ENCODE measurements around the gene EGLN1.

The EGLN1 gene

GRCh38 chr1:231334952-231335351 is 87.1 kb downstream of the EGLN1 start:
- TF ChIP-seq MAX (IDR thresholded peaks at IDR 0.05): no peak
- no peak for TF ChIP-seq RAD21 (IDR thresholded peaks at IDR 0.05; ENCODE audit: low read depth)
- TF ChIP-seq ZBTB7A (IDR thresholded peaks at IDR 0.05; ENCODE audit: low read depth): no peak
- TF ChIP-seq TEAD4 (IDR thresholded peaks at IDR 0.05): no peak

GRCh38 chr1:231334079-231334666 is 87.9 kb downstream of the EGLN1 start:
- no peak for TF ChIP-seq CEBPB (IDR thresholded peaks at IDR 0.05)
- TF ChIP-seq ZBTB7A (IDR thresholded peaks at IDR 0.05; ENCODE audit: low read depth): no peak
- no peak for TF ChIP-seq TAF1 (IDR thresholded peaks at IDR 0.05; ENCODE audit: low read depth)
- TF ChIP-seq FOXM1 (IDR thresholded peaks at IDR 0.05; ENCODE audit: borderline replicate concordance, low read depth): no peak
- TF ChIP-seq TEAD4 (IDR thresholded peaks at IDR 0.05): no peak
- TF ChIP-seq NFIC (IDR thresholded peaks at IDR 0.05): no peak
- TF ChIP-seq YY1 (IDR thresholded peaks at IDR 0.05; ENCODE audit: low read depth): no peak
- no peak for TF ChIP-seq REST (IDR thresholded peaks at IDR 0.05; ENCODE audit: low read depth)
- no peak for TF ChIP-seq RAD21 (IDR thresholded peaks at IDR 0.05; ENCODE audit: low read depth)
- no peak for TF ChIP-seq EGR1 (IDR thresholded peaks at IDR 0.05)
- TF ChIP-seq USF1 (IDR thresholded peaks at IDR 0.05): no peak
- TF ChIP-seq TCF12 (IDR thresholded peaks at IDR 0.05; ENCODE audit: low read depth): no peak
- no peak for TF ChIP-seq EP300 (IDR thresholded peaks at IDR 0.05; ENCODE audit: borderline replicate concordance)
- no peak for TF ChIP-seq CREB1 (IDR thresholded peaks at IDR 0.05; ENCODE audit: low read depth)
- TF ChIP-seq MAX (IDR thresholded peaks at IDR 0.05): no peak

GRCh38 chr1:231332761-231333160 is 89.3 kb downstream of the EGLN1 start:
- TF ChIP-seq NFIC (IDR thresholded peaks at IDR 0.05) (no peak), RAD21 (IDR thresholded peaks at IDR 0.05; ENCODE audit: low read depth) (no peak), ZBTB7A (IDR thresholded peaks at IDR 0.05; ENCODE audit: low read depth) (no peak), TAF1 (IDR thresholded peaks at IDR 0.05; ENCODE audit: low read depth) (no peak), TCF12 (IDR thresholded peaks at IDR 0.05; ENCODE audit: low read depth) (no peak), FOXM1 (IDR thresholded peaks at IDR 0.05; ENCODE audit: borderline replicate concordance, low read depth) (no peak), EP300 (IDR thresholded peaks at IDR 0.05; ENCODE audit: borderline replicate concordance) (no peak), YY1 (IDR thresholded peaks at IDR 0.05; ENCODE audit: low read depth) (no peak), CREB1 (IDR thresholded peaks at IDR 0.05; ENCODE audit: low read depth) (no peak), REST (IDR thresholded peaks at IDR 0.05; ENCODE audit: low read depth) (no peak), MAX (IDR thresholded peaks at IDR 0.05) (no peak), CEBPB (IDR thresholded peaks at IDR 0.05) (no peak)

- TF ChIP-seq TAF1 (IDR thresholded peaks at IDR 0.05; ENCODE audit: low read depth) (no peak), EGR1 (IDR thresholded peaks at IDR 0.05) (no peak), MAX (IDR thresholded peaks at IDR 0.05) (no peak), YY1 (IDR thresholded peaks at IDR 0.05; ENCODE audit: low read depth) (no peak), RAD21 (IDR thresholded peaks at IDR 0.05; ENCODE audit: low read depth) (no peak), REST (IDR thresholded peaks at IDR 0.05; ENCODE audit: low read depth) (no peak), FOXM1 (IDR thresholded peaks at IDR 0.05; ENCODE audit: borderline replicate concordance, low read depth) (no peak), ZBTB7A (IDR thresholded peaks at IDR 0.05; ENCODE audit: low read depth) (no peak), USF1 (IDR thresholded peaks at IDR 0.05) (no peak), EP300 (IDR thresholded peaks at IDR 0.05; ENCODE audit: borderline replicate concordance) (no peak), CEBPB (IDR thresholded peaks at IDR 0.05) (no peak), TEAD4 (IDR thresholded peaks at IDR 0.05) (no peak)
Measured at GRCh38 chr1:231329483-231329882, 92.6 kb downstream of the EGLN1 start.
